ENCODE results near the gene ABLIM2. TPM values are rescaled to one million over a fixed set of nuclear protein-coding genes. Genes with fewer than 3 reads are reported as not detected.

ABLIM2 gene
- total and polyA plus RNA-seq, 4 donors = 12.2 to 60.4 (median 43.1) TPM

- Histone ChIP-seq H3K36me3 (ENCODE audit: control insufficient read depth, insufficient read depth, low read length) (peaks cover 17% of the 10 kb centered on the region), H3K27ac (ENCODE audit: low read depth, low read length) (no peak overlapping the region), H3K9me3 (ENCODE audit: control insufficient read depth, insufficient read depth, low read length) (no peaks in the 10 kb centered on the region), H3K27me3 (ENCODE audit: control insufficient read depth, insufficient read depth, low read length) (no peaks in the 10 kb centered on the region), H3K4me1 (ENCODE audit: control insufficient read depth, insufficient read depth, low read length) (peaks cover 17% of the 10 kb centered on the region), H3K4me3 (ENCODE audit: low read depth, low read length) (no peak overlapping the region)
- no peak for DNase-seq (ENCODE audit: low read depth in 4 of 6, low spot score in 6 of 6)
- WGBS (ENCODE audit: insufficient coverage) = 86% methylated on average over 6 of the region's 6 CpGs
Measured at GRCh38 chr4:8118531-8118930, 40.1 kb downstream of the ABLIM2 start.

DNA sequence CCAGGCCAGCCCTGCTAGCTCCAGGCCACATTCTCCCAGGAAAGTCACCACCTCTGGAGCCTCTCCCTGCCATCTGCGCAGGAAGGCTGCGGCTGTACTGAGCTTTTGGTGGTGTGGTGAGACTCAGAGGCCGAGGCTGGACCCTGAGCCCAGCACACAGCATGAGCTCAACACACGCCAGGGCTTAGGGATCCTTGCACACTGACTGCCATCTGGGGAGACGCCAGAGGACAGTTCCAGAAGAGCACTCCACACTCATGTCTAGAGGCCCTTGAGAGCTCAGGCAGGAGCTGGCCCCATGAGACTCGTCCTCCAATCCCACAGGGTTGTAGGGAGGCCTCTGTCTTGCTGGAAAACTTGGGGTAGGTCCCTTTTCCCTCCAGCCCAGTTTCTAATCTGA lies 40.6 kb downstream of the ABLIM2 start:
- WGBS (ENCODE audit: insufficient coverage) = 94% methylated on average over 4 of the region's 6 CpGs
- no peak for DNase-seq (ENCODE audit: low read depth in 4 of 6, low spot score in 6 of 6)
- Histone ChIP-seq H3K27me3 (ENCODE audit: control insufficient read depth, insufficient read depth, low read length) (no peaks in the 10 kb centered on the region), H3K9me3 (ENCODE audit: control insufficient read depth, insufficient read depth, low read length) (no peaks in the 10 kb centered on the region), H3K36me3 (ENCODE audit: control insufficient read depth, insufficient read depth, low read length) (peaks cover 17% of the 10 kb centered on the region), H3K4me1 (ENCODE audit: control insufficient read depth, insufficient read depth, low read length) (peaks cover 12% of the 10 kb centered on the region), H3K27ac (ENCODE audit: low read depth, low read length) (no peak overlapping the region), H3K4me3 (ENCODE audit: low read depth, low read length) (no peak overlapping the region)

GRCh38 chr4:8117278-8117682 lies 41.3 kb downstream of the ABLIM2 start:
- DNase-seq (ENCODE audit: low read depth in 4 of 6, low spot score in 6 of 6) = no peak
- no peak overlapping the region for H3K27ac ChIP-seq (ENCODE audit: low read depth, low read length)
- no peaks in the 10 kb centered on the region for H3K9me3 ChIP-seq (ENCODE audit: control insufficient read depth, insufficient read depth, low read length)
- 66% methylated on average over 4 of the region's 4 CpGs for WGBS (ENCODE audit: insufficient coverage)
- peaks cover 14% of the 10 kb centered on the region for H3K36me3 ChIP-seq (ENCODE audit: control insufficient read depth, insufficient read depth, low read length)
- H3K4me1 ChIP-seq (ENCODE audit: control insufficient read depth, insufficient read depth, low read length) = peaks cover 7% of the 10 kb centered on the region
- no peak overlapping the region for H3K4me3 ChIP-seq (ENCODE audit: low read depth, low read length)
- no peaks in the 10 kb centered on the region for H3K27me3 ChIP-seq (ENCODE audit: control insufficient read depth, insufficient read depth, low read length)

DNA sequence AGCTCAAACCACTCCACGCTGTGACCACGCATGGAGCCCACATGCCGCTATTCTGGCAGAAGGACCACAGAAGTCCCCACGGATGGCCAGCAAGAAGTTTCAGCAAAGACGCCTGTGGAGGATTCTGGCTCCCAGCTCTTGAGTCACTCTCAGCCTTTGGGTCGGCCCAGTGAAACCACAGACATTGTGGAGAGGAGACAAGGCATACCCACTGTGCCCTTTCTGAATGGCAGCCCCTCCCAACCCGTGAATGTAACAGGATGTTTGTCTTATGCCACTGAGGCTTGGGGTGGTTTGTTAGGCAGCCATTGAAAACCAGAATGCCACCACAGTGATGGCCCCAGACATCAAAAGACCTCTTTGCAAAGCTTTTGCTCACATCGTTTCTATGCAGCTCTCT lies 42.7 kb downstream of the ABLIM2 start:
- Histone ChIP-seq H3K27me3 (ENCODE audit: control insufficient read depth, insufficient read depth, low read length) (no peaks in the 10 kb centered on the region), H3K9me3 (ENCODE audit: control insufficient read depth, insufficient read depth, low read length) (no peaks in the 10 kb centered on the region), H3K36me3 (ENCODE audit: control insufficient read depth, insufficient read depth, low read length) (peaks cover 8% of the 10 kb centered on the region), H3K27ac (ENCODE audit: low read depth, low read length) (no peak overlapping the region), H3K4me3 (ENCODE audit: low read depth, low read length) (no peak overlapping the region), H3K4me1 (ENCODE audit: control insufficient read depth, insufficient read depth, low read length) (peaks cover 7% of the 10 kb centered on the region)
- DNase-seq (ENCODE audit: low read depth in 4 of 6, low spot score in 6 of 6) = no peak
- WGBS (ENCODE audit: insufficient coverage) = 68% methylated on average over 8 of the region's 8 CpGs

DNA sequence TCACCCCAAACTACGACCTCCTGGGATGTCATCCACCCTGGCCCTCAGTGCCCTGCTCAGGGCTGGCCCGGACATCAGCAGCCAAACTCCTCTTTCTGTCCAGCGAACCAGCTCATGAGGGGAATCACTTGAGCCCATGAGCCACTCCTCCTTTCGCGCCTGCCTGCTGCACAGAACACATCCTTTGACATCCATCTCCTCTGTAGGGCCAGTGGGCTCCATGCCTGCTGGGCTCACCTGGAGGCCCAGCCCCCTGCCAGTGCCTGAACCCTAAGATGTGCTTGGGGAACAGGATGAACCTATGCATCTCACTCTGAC lies 43.5 kb downstream of the ABLIM2 start:
- H3K36me3 ChIP-seq (ENCODE audit: control insufficient read depth, insufficient read depth, low read length) = peaks cover 11% of the 10 kb centered on the region
- H3K27me3 ChIP-seq (ENCODE audit: control insufficient read depth, insufficient read depth, low read length) = no peaks in the 10 kb centered on the region
- H3K9me3 ChIP-seq (ENCODE audit: control insufficient read depth, insufficient read depth, low read length) = no peaks in the 10 kb centered on the region
- 66% methylated on average over 5 of the region's 5 CpGs for WGBS (ENCODE audit: insufficient coverage)
- no peak overlapping the region for H3K27ac ChIP-seq (ENCODE audit: low read depth, low read length)
- peaks cover 12% of the 10 kb centered on the region for H3K4me1 ChIP-seq (ENCODE audit: control insufficient read depth, insufficient read depth, low read length)
- H3K4me3 ChIP-seq (ENCODE audit: low read depth, low read length) = no peak overlapping the region
- no peak for DNase-seq (ENCODE audit: low read depth in 4 of 6, low spot score in 6 of 6)

GRCh38 chr4:8114456-8115202 lies 44.0 kb downstream of the ABLIM2 start:
- Histone ChIP-seq H3K36me3 (ENCODE audit: control insufficient read depth, insufficient read depth, low read length) (peaks cover 12% of the 10 kb centered on the region), H3K27ac (ENCODE audit: low read depth, low read length) (no peak overlapping the region), H3K4me1 (ENCODE audit: control insufficient read depth, insufficient read depth, low read length) (peaks cover 18% of the 10 kb centered on the region), H3K27me3 (ENCODE audit: control insufficient read depth, insufficient read depth, low read length) (no peaks in the 10 kb centered on the region), H3K9me3 (ENCODE audit: control insufficient read depth, insufficient read depth, low read length) (no peaks in the 10 kb centered on the region), H3K4me3 (ENCODE audit: low read depth, low read length) (no peak overlapping the region)
- WGBS (ENCODE audit: insufficient coverage) = 67% methylated on average over 20 of the region's 21 CpGs
- DNase-seq (ENCODE audit: low read depth in 4 of 6, low spot score in 6 of 6) = no peak

DNA sequence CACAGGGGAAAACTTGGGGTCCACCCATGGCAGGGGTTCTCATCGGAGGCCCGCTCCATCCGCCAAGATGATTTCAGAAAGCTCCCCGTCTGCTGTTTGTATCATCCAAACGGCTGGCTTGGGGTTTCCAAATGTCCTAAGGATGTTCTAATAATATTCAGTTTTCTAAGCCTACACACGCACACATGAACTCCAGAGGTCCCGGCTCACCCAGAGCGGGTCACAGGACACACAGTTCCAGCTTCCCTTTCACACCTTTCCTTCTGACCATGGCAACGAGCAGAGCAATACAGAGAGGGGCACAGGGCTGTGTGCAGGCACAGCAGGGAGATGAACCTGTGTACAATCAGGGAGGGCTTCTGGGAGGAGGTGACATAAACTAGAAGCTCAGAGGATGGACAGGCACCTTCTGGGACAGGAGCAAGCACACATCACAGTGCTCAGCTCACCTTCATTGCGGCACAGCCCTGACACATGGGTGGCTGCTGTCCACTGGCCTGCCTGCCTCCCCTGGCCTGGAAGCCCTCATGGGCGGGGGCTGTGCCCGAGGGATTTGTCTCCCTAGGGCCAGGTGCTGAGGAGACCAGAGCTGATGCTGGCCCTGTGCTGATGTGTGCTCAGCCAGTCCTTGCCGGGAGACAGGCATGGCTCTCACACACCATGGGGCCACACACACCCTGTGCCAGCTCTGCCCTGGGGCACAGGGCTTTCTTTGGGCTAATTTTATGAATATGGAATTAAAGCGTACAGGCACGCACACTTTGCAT lies 44.8 kb downstream of the ABLIM2 start:
- peaks cover 24% of the 10 kb centered on the region for H3K4me1 ChIP-seq (ENCODE audit: control insufficient read depth, insufficient read depth, low read length)
- H3K36me3 ChIP-seq (ENCODE audit: control insufficient read depth, insufficient read depth, low read length) = peaks cover 17% of the 10 kb centered on the region
- WGBS (ENCODE audit: insufficient coverage) = 70% methylated on average over 6 of the region's 15 CpGs
- H3K27me3 ChIP-seq (ENCODE audit: control insufficient read depth, insufficient read depth, low read length) = no peaks in the 10 kb centered on the region
- no peaks in the 10 kb centered on the region for H3K9me3 ChIP-seq (ENCODE audit: control insufficient read depth, insufficient read depth, low read length)
- H3K4me3 ChIP-seq (ENCODE audit: low read depth, low read length) = no peak overlapping the region
- H3K27ac ChIP-seq (ENCODE audit: low read depth, low read length) = no peak overlapping the region
- DNase-seq (ENCODE audit: low read depth in 4 of 6, low spot score in 6 of 6) = no peak

DNA sequence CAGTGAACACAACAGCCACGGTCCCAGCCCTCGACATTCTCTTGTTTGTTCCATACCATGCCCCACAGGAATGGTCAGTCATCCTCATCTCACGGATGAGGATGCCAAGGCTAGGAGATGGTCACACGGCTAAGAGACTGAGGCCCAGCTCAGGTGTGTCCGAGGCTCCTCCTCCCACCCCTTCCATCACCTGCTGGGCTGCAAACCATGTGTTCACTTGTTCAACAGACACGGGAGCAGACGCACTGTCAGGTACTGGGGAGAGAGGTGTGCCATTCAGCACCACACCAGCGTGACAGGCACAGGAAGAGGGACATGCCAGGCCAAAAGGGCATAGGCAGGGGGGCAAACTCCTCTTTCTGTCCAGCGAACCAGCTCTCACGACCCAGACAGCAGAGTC lies 45.9 kb downstream of the ABLIM2 start:
- Histone ChIP-seq H3K4me1 (ENCODE audit: control insufficient read depth, insufficient read depth, low read length) (peaks cover 23% of the 10 kb centered on the region), H3K27ac (ENCODE audit: low read depth, low read length) (no peak overlapping the region), H3K36me3 (ENCODE audit: control insufficient read depth, insufficient read depth, low read length) (peaks cover 25% of the 10 kb centered on the region), H3K4me3 (ENCODE audit: low read depth, low read length) (no peak overlapping the region), H3K27me3 (ENCODE audit: control insufficient read depth, insufficient read depth, low read length) (no peaks in the 10 kb centered on the region), H3K9me3 (ENCODE audit: control insufficient read depth, insufficient read depth, low read length) (no peaks in the 10 kb centered on the region)
- 89% methylated on average over 8 of the region's 10 CpGs for WGBS (ENCODE audit: insufficient coverage)
- DNase-seq (ENCODE audit: low read depth in 4 of 6, low spot score in 6 of 6) = no peak

GRCh38 chr4:8112036-8112576 lies 46.5 kb downstream of the ABLIM2 start:
- DNase-seq (ENCODE audit: low read depth in 4 of 6, low spot score in 6 of 6) = no peak
- H3K36me3 ChIP-seq (ENCODE audit: control insufficient read depth, insufficient read depth, low read length) = peaks cover 27% of the 10 kb centered on the region
- no peak overlapping the region for H3K27ac ChIP-seq (ENCODE audit: low read depth, low read length)
- H3K9me3 ChIP-seq (ENCODE audit: control insufficient read depth, insufficient read depth, low read length) = no peaks in the 10 kb centered on the region
- no peak overlapping the region for H3K4me3 ChIP-seq (ENCODE audit: low read depth, low read length)
- peaks cover 23% of the 10 kb centered on the region for H3K4me1 ChIP-seq (ENCODE audit: control insufficient read depth, insufficient read depth, low read length)
- H3K27me3 ChIP-seq (ENCODE audit: control insufficient read depth, insufficient read depth, low read length) = no peaks in the 10 kb centered on the region
- 76% methylated on average over 7 of the region's 9 CpGs for WGBS (ENCODE audit: insufficient coverage)

All from spinal cord (tissue), 10 donors.